Stomach (tissue), 9 donors: ENCODE measurements around the gene GLS. TPM values are rescaled to one million over a fixed set of nuclear protein-coding genes. Genes with fewer than 3 reads are reported as not detected.

Experiments used
- DNase-seq, 2 donors: peaks; one replicate each; pipeline versions ENCODE4 v3.0.0 to v3.0.0-alpha.2; 2013 to 2019
- H3K27ac ChIP-seq, 5 donors: fragments of 200-600 bp in 4 of 5; sonication (generic) in 4 of 5; one replicate each; pipeline ENCODE4 v1.5.1; 2013 to 2019; ENCODE audit warnings: mild to moderate bottlenecking in 1 of 5, moderate library complexity in 1 of 5
- H3K27me3 ChIP-seq, 3 donors: fragments of 200-600 bp; sonication (generic); one replicate each; pipeline ENCODE4 v1.5.1; 2017 to 2019; ENCODE audit warnings: mixed run types in 1 of 3
- H3K36me3 ChIP-seq, 4 donors: fragments of 200-600 bp; sonication (generic); 1 replicate in 3 of 4; 2 replicates in 1 of 4; pipeline ENCODE4 v1.5.1; 2016 to 2019
- H3K4me1 ChIP-seq, 4 donors: fragments of 200-600 bp; sonication (generic); one replicate each; pipeline ENCODE4 v1.5.1; 2016 to 2019
- H3K4me3 ChIP-seq, 4 donors: fragments of 200-600 bp; sonication (generic) in 3 of 4; one replicate each; pipeline ENCODE4 v1.5.1; 2016 to 2019; ENCODE audit warnings: mild to moderate bottlenecking in 1 of 4
- H3K9me3 ChIP-seq, 4 donors: fragments of 200-600 bp; sonication (generic); one replicate each; pipeline ENCODE4 v1.5.1; 2016 to 2019
- EP300 ChIP-seq: sonication (generic); formaldehyde crosslinking; IDR thresholded peaks from one replicate; pipeline ENCODE4 v1.6.1; 2017; ENCODE audit warnings: antibody characterized with exemption
- POLR2A ChIP-seq, 4 donors: fragments of 450-650 bp; IDR thresholded peaks; one replicate each; pipeline ENCODE4 v1.6.1; 2016; ENCODE audit warnings: antibody characterized with exemption in 4 of 4, control low read depth in 2 of 4, mild to moderate bottlenecking in 1 of 4, moderate library complexity in 1 of 4
- POLR2AphosphoS5 ChIP-seq, 3 donors: sonication (generic); formaldehyde crosslinking; IDR thresholded peaks; one replicate each; pipeline ENCODE4 v1.6.1; 2016; ENCODE audit warnings: antibody characterized with exemption in 3 of 3
- WGBS, 5 donors: extraction: QIAGEN DNeasy Blood & Tissue Kit in 3 of 5; methylation state at CpG; one replicate each; pipeline versions ENCODE4 v1.1.5 to v1.1.7; 2013 to 2018; 5-methylcytosine and 5-hydroxymethylcytosine counted together
- intact Hi-C: fragments of 100-400 bp; cut with DNase I; formaldehyde crosslinking; loops from one replicate; pipeline ENCODE4 v1.15.1; 2023; ENCODE audit warnings: low total_unique reads
- polyA plus RNA-seq, 3 donors: library from polyadenylated mRNA; stranded (reverse); fragments of 200-250 nt; gene quantifications; one replicate each; pipeline ENCODE4 v1.2.3, GENCODE V29; 2013
- total RNA-seq, 5 donors: library from RNA; depleted of rRNA; stranded (reverse); fragments of >200 nt; gene quantifications; one replicate each; pipeline versions ENCODE4 v1.1.0 to v1.2.3, GENCODE V29; 2014 to 2016
- TF ChIP-seq, protein P1 (sequence below), 7 experiments: fragments of 450-650 bp in 4 of 7; fragments of 200-600 bp in 3 of 7; sonication (generic) in 3 of 7; IDR thresholded peaks; one replicate each; pipeline ENCODE4 v1.5.1; 2016 to 2019; ENCODE audit warnings: antibody characterized with exemption in 7 of 7, control low read depth in 2 of 7, mild to moderate bottlenecking in 1 of 7
- donor health status: healthy with polysubstance abuse.
- donor health status: Bipolar disorder and iron deficiency.
- donor health status: healthy.

GLS gene
- total and polyA plus RNA-seq, 8 donors = 9.6 to 353 (median 109) TPM

DNA sequence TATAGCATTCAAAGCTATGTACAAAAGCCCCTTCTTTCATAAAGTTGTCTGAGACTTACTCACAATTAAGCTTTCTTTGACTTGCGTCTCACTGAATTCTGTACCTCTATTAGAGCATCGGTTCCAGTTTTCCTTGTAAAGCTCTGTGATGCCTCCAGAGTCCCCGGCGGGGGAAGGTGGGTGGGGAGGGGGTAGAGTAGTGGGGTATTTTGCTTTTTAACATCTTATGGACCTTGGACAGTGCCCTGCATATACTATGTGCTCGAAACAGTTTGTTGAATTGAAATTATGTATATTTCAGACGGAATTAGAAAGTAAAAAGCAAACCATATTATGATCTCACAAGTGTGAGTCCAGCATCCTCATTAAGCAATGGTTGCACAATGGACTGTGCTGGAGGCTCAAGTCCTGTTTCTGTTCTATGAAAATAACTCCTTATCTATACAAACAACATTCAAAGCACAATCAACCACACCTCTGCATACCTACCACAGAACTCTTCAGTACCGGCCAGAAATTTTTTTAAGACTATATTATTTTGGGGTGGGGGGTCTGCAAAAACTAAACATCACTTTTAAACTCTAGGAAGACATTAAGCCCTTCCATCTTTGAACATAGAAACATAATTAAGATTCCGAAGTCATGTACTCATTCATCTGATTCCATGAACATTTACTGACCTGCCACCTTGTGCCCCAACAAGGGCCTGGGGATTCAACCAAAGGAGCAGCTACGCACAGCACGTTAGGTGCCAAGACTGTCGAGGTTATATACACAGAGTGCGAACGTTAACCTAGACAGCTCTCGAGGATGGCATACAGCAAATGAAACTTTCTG, 132.4 kb downstream of the GLS start:
- Histone ChIP-seq H3K27ac (peak overlapping the region; percentile 92 to 96 (median 95)), H3K36me3 (peaks cover 5 to 40% (median 27%) of the 10 kb centered on the region in 4 donors), H3K9me3 (no peaks in the 10 kb centered on the region), H3K27me3 (no peaks in the 10 kb centered on the region), H3K4me3 (peak overlapping the region; percentile 77 to 88 (median 84)), H3K4me1 (peaks cover 19 to 58% (median 32%) of the 10 kb centered on the region in 4 donors)
- WGBS, 5 donors = 16 to 26% (median 19%) methylated on average over 14 of the region's 14 CpGs
- intact Hi-C loops = no loop called here
- DNase-seq = peak in 1 of 2 donors; percentile 42
- TF ChIP-seq POLR2AphosphoS5 (IDR thresholded peaks at IDR 0.05) = no peak
- TF ChIP-seq POLR2A (IDR thresholded peaks at IDR 0.05) = no peak
- no peak for TF ChIP-seq EP300
- TF ChIP-seq, protein P1, sequence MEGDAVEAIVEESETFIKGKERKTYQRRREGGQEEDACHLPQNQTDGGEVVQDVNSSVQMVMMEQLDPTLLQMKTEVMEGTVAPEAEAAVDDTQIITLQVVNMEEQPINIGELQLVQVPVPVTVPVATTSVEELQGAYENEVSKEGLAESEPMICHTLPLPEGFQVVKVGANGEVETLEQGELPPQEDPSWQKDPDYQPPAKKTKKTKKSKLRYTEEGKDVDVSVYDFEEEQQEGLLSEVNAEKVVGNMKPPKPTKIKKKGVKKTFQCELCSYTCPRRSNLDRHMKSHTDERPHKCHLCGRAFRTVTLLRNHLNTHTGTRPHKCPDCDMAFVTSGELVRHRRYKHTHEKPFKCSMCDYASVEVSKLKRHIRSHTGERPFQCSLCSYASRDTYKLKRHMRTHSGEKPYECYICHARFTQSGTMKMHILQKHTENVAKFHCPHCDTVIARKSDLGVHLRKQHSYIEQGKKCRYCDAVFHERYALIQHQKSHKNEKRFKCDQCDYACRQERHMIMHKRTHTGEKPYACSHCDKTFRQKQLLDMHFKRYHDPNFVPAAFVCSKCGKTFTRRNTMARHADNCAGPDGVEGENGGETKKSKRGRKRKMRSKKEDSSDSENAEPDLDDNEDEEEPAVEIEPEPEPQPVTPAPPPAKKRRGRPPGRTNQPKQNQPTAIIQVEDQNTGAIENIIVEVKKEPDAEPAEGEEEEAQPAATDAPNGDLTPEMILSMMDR (IDR thresholded peaks at IDR 0.05) = no peak

DNA sequence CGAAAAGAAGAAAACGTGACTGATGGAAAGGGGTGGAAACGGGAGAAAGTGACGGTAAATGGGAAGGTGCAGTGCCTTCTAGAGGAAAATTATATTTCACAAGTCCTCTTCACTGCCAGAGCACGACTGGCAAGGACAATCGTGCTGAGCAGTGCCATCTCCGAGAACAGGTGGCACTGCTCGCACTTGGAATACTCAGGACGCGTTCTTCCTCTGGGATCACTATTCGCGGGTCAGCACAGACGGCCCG, 133.0 kb downstream of the GLS start:
- WGBS, 5 donors = 0 to 1% (median 1%) methylated on average over 14 of the region's 14 CpGs
- Histone ChIP-seq H3K36me3 (peaks cover 0 to 34% (median 22%) of the 10 kb centered on the region in 4 donors), H3K27me3 (no peaks in the 10 kb centered on the region), H3K4me3 (peak overlapping the region; percentile 77 to 88 (median 84)), H3K9me3 (no peaks in the 10 kb centered on the region), H3K4me1 (peaks cover 19 to 56% (median 30%) of the 10 kb centered on the region in 4 donors), H3K27ac (peak overlapping the region; percentile 92 to 96 (median 95))
- no peak for DNase-seq
- TF ChIP-seq POLR2A (IDR thresholded peaks at IDR 0.05) (no peak), POLR2AphosphoS5 (IDR thresholded peaks at IDR 0.05) (no peak), EP300 (no peak)
- TF ChIP-seq, protein P1 (IDR thresholded peaks at IDR 0.05) = no peak
- intact Hi-C loops = no loop called here

DNA sequence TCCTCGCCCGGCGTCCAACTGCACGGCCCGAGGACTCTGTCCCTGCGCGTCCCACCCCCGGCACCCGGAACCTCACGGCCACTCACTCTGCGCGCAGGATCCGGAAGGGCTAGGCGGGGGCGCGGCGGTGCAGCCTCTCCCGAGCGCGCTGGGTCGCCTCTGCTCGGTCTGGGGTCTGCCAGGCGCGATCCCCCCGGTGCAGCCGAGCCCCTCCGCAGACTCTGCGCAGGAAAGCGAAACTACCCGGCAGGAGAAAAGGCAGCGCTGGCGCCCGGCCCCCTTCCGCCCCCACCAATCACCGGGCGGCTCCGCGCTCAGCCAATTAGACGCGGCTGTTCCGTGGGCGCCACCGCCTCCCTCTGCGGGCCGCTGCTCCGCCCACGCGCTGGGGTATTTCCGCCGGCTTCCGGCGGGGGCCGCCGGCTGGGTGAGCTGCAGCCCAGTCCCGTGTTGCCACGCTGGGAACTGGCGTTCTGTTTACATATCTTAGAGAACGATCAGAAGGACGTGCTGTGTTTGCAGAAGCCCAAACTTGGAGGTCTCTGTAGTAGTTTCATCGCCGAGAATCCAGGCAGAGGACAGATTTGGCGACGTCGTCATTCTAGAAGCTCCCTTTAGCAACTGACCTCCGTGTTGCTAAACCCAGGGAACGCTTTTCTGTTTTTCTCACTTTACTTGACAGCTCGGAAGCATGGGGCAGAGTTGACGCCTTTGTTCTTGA, 133.5 kb downstream of the GLS start, which contains the start of gene STAT1:
Gene STAT1 (minus strand): TSS at position 240 of the 721 bp plus-strand sequence. CDS start 4,168 bp downstream, outside the sequence.
- peaks cover 0 to 29% (median 17%) of the 10 kb centered on the region in 4 donors for H3K36me3 ChIP-seq
- H3K9me3 ChIP-seq = no peaks in the 10 kb centered on the region
- peaks cover 19 to 56% (median 29%) of the 10 kb centered on the region in 4 donors for H3K4me1 ChIP-seq
- WGBS, 5 donors = 0 to 1% (median 1%) methylated on average over 34 to 68 of the region's 68 CpGs
- peak within 1 kb of the TSS; percentile 92 to 96 (median 95) for H3K27ac ChIP-seq
- no peaks in the 10 kb centered on the region for H3K27me3 ChIP-seq
- DNase-seq = peak; percentile 94 to 98
- peak within 1 kb of the TSS; percentile 77 to 88 (median 84) for H3K4me3 ChIP-seq
- TF ChIP-seq POLR2A (IDR thresholded peaks at IDR 0.05) (peak in 2 of 4 donors; percentile 35 to 87), POLR2AphosphoS5 (IDR thresholded peaks at IDR 0.05) (peak; percentile 71 to 91 (median 86)), EP300 (peak; percentile 72)
- TF ChIP-seq, protein P1 (IDR thresholded peaks at IDR 0.05) = peak in 2 of 7 experiments; percentile 19 to 24
- intact Hi-C loops = no loop called here

DNA sequence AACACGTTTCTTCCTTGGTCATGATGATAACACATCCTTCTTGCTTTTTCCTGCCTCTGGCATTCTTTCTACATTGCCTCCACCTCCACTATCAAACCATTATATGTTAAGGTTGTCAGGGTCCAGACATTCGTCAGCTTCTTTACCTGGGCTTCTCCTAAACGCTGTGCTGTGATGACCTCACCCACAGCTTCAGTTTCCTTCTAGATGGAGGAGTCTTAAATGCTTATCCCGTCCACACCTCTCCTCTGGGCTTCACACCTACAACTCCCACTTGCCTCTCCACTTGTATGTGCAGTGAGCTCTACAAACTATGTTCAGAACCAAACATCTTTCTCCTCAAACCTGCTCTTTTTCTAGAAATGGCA, 134.0 kb downstream of the GLS start:
- intact Hi-C loops = no loop called here

More for the DNA sequence above, 134.0 kb downstream of the GLS start:
- peak overlapping the region; percentile 77 to 88 (median 84) for H3K4me3 ChIP-seq
- peaks cover 0 to 24% (median 13%) of the 10 kb centered on the region in 4 donors for H3K36me3 ChIP-seq
- H3K27me3 ChIP-seq = no peaks in the 10 kb centered on the region
- peak overlapping the region; percentile 92 to 96 (median 95) for H3K27ac ChIP-seq
- DNase-seq = no peak
- TF ChIP-seq, protein P1 (IDR thresholded peaks at IDR 0.05) = no peak
- no peak for TF ChIP-seq POLR2A (IDR thresholded peaks at IDR 0.05)
- H3K4me1 ChIP-seq = peaks cover 19 to 60% (median 29%) of the 10 kb centered on the region in 4 donors
- 27 to 43% (median 40%) methylated on average over 4 of the region's 4 CpGs for WGBS, 5 donors
- no peaks in the 10 kb centered on the region for H3K9me3 ChIP-seq
